Spleen (tissue), 7 donors: ENCODE results near the gene JAKMIP1.

Experiments used
- CTCF ChIP-seq, 11 experiments: fragments of 200-600 bp in 7 of 11; fragments of 450-650 bp in 4 of 11; sonication (generic) in 4 of 11; IDR thresholded peaks in 8 of 11; conservative IDR thresholded peaks in 3 of 11; 1 replicate in 7 of 11; 2 replicates in 4 of 11; pipeline versions ENCODE4 v1.4.0 to v1.8.0; 2016 to 2021; ENCODE audit warnings: antibody characterized with exemption in 11 of 11, inconsistent platforms in 4 of 11, mild to moderate bottlenecking in 1 of 11
- POLR2A ChIP-seq, 3 donors: fragments of 450-650 bp; IDR thresholded peaks; one replicate each; pipeline ENCODE4 v1.5.1; 2017; ENCODE audit warnings: antibody characterized with exemption in 3 of 3, mild to moderate bottlenecking in 1 of 3
- POLR2AphosphoS5 ChIP-seq, 3 donors: sonication (generic); formaldehyde crosslinking; IDR thresholded peaks; one replicate each; pipeline ENCODE4 v1.5.1; 2017; ENCODE audit warnings: antibody characterized with exemption in 3 of 3
- donor health status: DM: no; HTN: no; CAD: no; lungs with moderate emphysema.
- donor health status: DM: no; HTN: no; CAD: no.
- donor health status: DM: no; HTN: no; CAD: no.

- TF ChIP-seq POLR2AphosphoS5 (IDR thresholded peaks at IDR 0.05) (no peak), POLR2A (IDR thresholded peaks at IDR 0.05) (no peak), CTCF (IDR thresholded peaks at IDR 0.05 in 8 of 11, conservative IDR thresholded peaks at IDR 0.05 in 3 of 11) (no peak)
Measured at GRCh38 chr4:6239486-6239885, 39.1 kb upstream of the JAKMIP1 start.
